Vagina (tissue), 2 donors: Measurements from ENCODE around the gene CRAT. TPM values are rescaled to one million over a fixed set of nuclear protein-coding genes. Genes with fewer than 3 reads are reported as not detected.

Source experiments
- DNase-seq, 2 donors: peaks; one replicate each; pipeline ENCODE4 v3.0.0-alpha.2; 2017; ENCODE audit errors: extremely low spot score in 2 of 2
- H3K27ac ChIP-seq: fragments of 200-600 bp; sonication (generic); one replicate; pipeline ENCODE4 v1.5.1; 2019
- H3K27me3 ChIP-seq: fragments of 200-600 bp; sonication (generic); one replicate; pipeline ENCODE4 v1.5.1; 2019
- H3K36me3 ChIP-seq, 2 donors: fragments of 200-600 bp; sonication (generic); one replicate each; pipeline ENCODE4 v1.5.1; 2017 to 2019
- H3K4me1 ChIP-seq: fragments of 200-600 bp; sonication (generic); one replicate; pipeline ENCODE4 v1.5.1; 2019
- H3K4me3 ChIP-seq, 2 donors: fragments of 200-600 bp; sonication (generic); 1 replicate in 1 of 2; 2 replicates in 1 of 2; pipeline ENCODE4 v1.5.1; 2016 to 2019
- H3K9me3 ChIP-seq: fragments of 200-600 bp; sonication (generic); one replicate; pipeline ENCODE4 v1.5.1; 2019
- CTCF ChIP-seq, 3 experiments: fragments of 450-650 bp in 2 of 3; fragments of 200-600 bp in 1 of 3; sonication (generic) in 1 of 3; IDR thresholded peaks; one replicate each; pipeline ENCODE4 v1.5.1; 2017 to 2019; ENCODE audit warnings: antibody characterized with exemption in 3 of 3, mild to moderate bottlenecking in 2 of 3, moderate library complexity in 2 of 3
- POLR2A ChIP-seq, 2 donors: fragments of 450-650 bp; IDR thresholded peaks; one replicate each; pipeline ENCODE4 v1.6.1; 2017; ENCODE audit warnings: antibody characterized with exemption in 2 of 2, mild to moderate bottlenecking in 2 of 2, moderate library complexity in 2 of 2
- POLR2AphosphoS5 ChIP-seq, 2 donors: sonication (generic); formaldehyde crosslinking; IDR thresholded peaks; one replicate each; pipeline ENCODE4 v1.9.0; 2017; ENCODE audit warnings: antibody characterized with exemption in 2 of 2, mild to moderate bottlenecking in 2 of 2, low read depth in 1 of 2; ENCODE audit not compliant: insufficient read depth in 1 of 2
- intact Hi-C: fragments of 100-400 bp; cut with DNase I; formaldehyde crosslinking; loops from one replicate; pipeline ENCODE4 v1.15.1; 2023
- total RNA-seq: library from RNA; depleted of rRNA; stranded (reverse); fragments of >200 nt; gene quantifications from one replicate; pipeline ENCODE4 v1.2.3, GENCODE V29; 2016

Gene CRAT
- total RNA-seq, 1 donor from 2014 or later: 59.9 TPM

- DNase-seq: no peak
Observed at GRCh38 chr9:129093602-129094386, 16.8 kb downstream of the CRAT start.

GRCh38 chr9:129089246-129089645 lies 21.3 kb downstream of the CRAT start:
- Histone ChIP-seq H3K27ac (no peak overlapping the region), H3K36me3 (peaks cover 0 to 24% of the 10 kb centered on the region in 2 donors), H3K4me3 (no peak overlapping the region), H3K9me3 (no peaks in the 10 kb centered on the region), H3K27me3 (no peaks in the 10 kb centered on the region), H3K4me1 (no peaks in the 10 kb centered on the region)
- no peak for TF ChIP-seq CTCF (IDR thresholded peaks at IDR 0.05)
- no peak for TF ChIP-seq POLR2A (IDR thresholded peaks at IDR 0.05)
- TF ChIP-seq POLR2AphosphoS5 (IDR thresholded peaks at IDR 0.05; ENCODE audit: insufficient read depth in 1 of 2, low read depth in 1 of 2): no peak
- no peak for DNase-seq
- intact Hi-C loops: no loop called here

More at GRCh38 chr9:129093602-129094386, 16.8 kb downstream of the CRAT start:
- intact Hi-C loops: no loop called here
- TF ChIP-seq POLR2AphosphoS5 (IDR thresholded peaks at IDR 0.05; ENCODE audit: insufficient read depth in 1 of 2, low read depth in 1 of 2) (no peak), POLR2A (IDR thresholded peaks at IDR 0.05) (no peak), CTCF (IDR thresholded peaks at IDR 0.05) (no peak)
- no peak overlapping the region for H3K27ac ChIP-seq
- no peaks in the 10 kb centered on the region for H3K27me3 ChIP-seq
- peaks cover 0 to 30% of the 10 kb centered on the region in 2 donors for H3K36me3 ChIP-seq
- no peaks in the 10 kb centered on the region for H3K4me1 ChIP-seq
- H3K4me3 ChIP-seq: no peak overlapping the region
- H3K9me3 ChIP-seq: no peaks in the 10 kb centered on the region

- intact Hi-C loops: no loop called here
- Histone ChIP-seq H3K27ac (no peak overlapping the region), H3K36me3 (peaks cover 0 to 16% of the 10 kb centered on the region in 2 donors), H3K9me3 (no peaks in the 10 kb centered on the region), H3K4me1 (peaks cover 18% of the 10 kb centered on the region), H3K4me3 (no peak overlapping the region), H3K27me3 (no peaks in the 10 kb centered on the region)
- no peak for TF ChIP-seq CTCF (IDR thresholded peaks at IDR 0.05)
- no peak for TF ChIP-seq POLR2A (IDR thresholded peaks at IDR 0.05)
- no peak for TF ChIP-seq POLR2AphosphoS5 (IDR thresholded peaks at IDR 0.05; ENCODE audit: insufficient read depth in 1 of 2, low read depth in 1 of 2)
- no peak for DNase-seq
Observed at GRCh38 chr9:129084087-129084486, 26.5 kb downstream of the CRAT start.

- peaks cover 0 to 3% of the 10 kb centered on the region in 2 donors for H3K36me3 ChIP-seq
- no peak for DNase-seq
- H3K9me3 ChIP-seq: no peaks in the 10 kb centered on the region
- intact Hi-C loops: no loop called here
- peak overlapping the region; percentile 55 to 85 for H3K4me3 ChIP-seq
- H3K27me3 ChIP-seq: no peaks in the 10 kb centered on the region
- peaks cover 18% of the 10 kb centered on the region for H3K4me1 ChIP-seq
- peak overlapping the region; percentile 78 for H3K27ac ChIP-seq
- TF ChIP-seq POLR2A (IDR thresholded peaks at IDR 0.05): no peak
- TF ChIP-seq POLR2AphosphoS5 (IDR thresholded peaks at IDR 0.05; ENCODE audit: insufficient read depth in 1 of 2, low read depth in 1 of 2): no peak
- no peak for TF ChIP-seq CTCF (IDR thresholded peaks at IDR 0.05)
Observed at GRCh38 chr9:129081388-129081904, 29.1 kb downstream of the CRAT start.
